HCT116 (cell line): Measurements from ENCODE around the gene FARP1. TPM values are rescaled to one million over a fixed set of nuclear protein-coding genes. Genes with fewer than 3 reads are reported as not detected.

Experiments
- CEBPB ChIP-seq: IDR thresholded peaks from 2 replicates; pipeline ENCODE4 v1.6.1; 2012; ENCODE audit warnings: low read depth
- EGR1 ChIP-seq: IDR thresholded peaks from 2 replicates; pipeline ENCODE4 v1.6.1; 2012; ENCODE audit warnings: low read depth
- ELF1 ChIP-seq: IDR thresholded peaks from 2 replicates; pipeline ENCODE4 v1.6.1; 2012; ENCODE audit warnings: low read depth, borderline replicate concordance
- EZH2phosphoT487 ChIP-seq: fragments of 200-600 bp; IDR thresholded peaks from 2 replicates; pipeline ENCODE4 v1.6.1; 2018; ENCODE audit warnings: antibody characterized with exemption, borderline replicate concordance
- FOSL1 ChIP-seq: IDR thresholded peaks from 2 replicates; pipeline ENCODE4 v1.6.1; 2012; ENCODE audit warnings: low read depth
- POLR2AphosphoS5 ChIP-seq: IDR thresholded peaks from 2 replicates; pipeline ENCODE4 v1.6.1; 2011; ENCODE audit warnings: mild to moderate bottlenecking, low read depth, low read length, moderate library complexity
- RAD21 ChIP-seq: IDR thresholded peaks from 2 replicates; pipeline ENCODE4 v1.6.1; 2012; ENCODE audit warnings: low read depth, mild to moderate bottlenecking
- SIN3A ChIP-seq: IDR thresholded peaks from 2 replicates; pipeline ENCODE4 v1.6.1; 2012; ENCODE audit warnings: low read depth
- SRF ChIP-seq: IDR thresholded peaks from 2 replicates; pipeline ENCODE4 v1.6.1; 2012; ENCODE audit warnings: low read depth
- YY1 ChIP-seq: IDR thresholded peaks from 2 replicates; pipeline ENCODE4 v1.6.1; 2011; ENCODE audit warnings: low read length, low read depth, moderate library complexity, mild to moderate bottlenecking; ENCODE audit not compliant: insufficient replicate concordance; ENCODE audit errors: extremely low read depth
- total RNA-seq: library from RNA; stranded (reverse); gene quantifications from one replicate; pipeline ENCODE4 v1.2.1, GENCODE V29; 2021; ENCODE audit not compliant: unreplicated experiment
- TF ChIP-seq, protein P1 (sequence below): IDR thresholded peaks from 2 replicates; pipeline ENCODE4 v1.6.1; 2012; ENCODE audit warnings: low read depth

FARP1 gene
- total RNA-seq, 1 experiment from 2014 or later = 30.5 TPM

DNA sequence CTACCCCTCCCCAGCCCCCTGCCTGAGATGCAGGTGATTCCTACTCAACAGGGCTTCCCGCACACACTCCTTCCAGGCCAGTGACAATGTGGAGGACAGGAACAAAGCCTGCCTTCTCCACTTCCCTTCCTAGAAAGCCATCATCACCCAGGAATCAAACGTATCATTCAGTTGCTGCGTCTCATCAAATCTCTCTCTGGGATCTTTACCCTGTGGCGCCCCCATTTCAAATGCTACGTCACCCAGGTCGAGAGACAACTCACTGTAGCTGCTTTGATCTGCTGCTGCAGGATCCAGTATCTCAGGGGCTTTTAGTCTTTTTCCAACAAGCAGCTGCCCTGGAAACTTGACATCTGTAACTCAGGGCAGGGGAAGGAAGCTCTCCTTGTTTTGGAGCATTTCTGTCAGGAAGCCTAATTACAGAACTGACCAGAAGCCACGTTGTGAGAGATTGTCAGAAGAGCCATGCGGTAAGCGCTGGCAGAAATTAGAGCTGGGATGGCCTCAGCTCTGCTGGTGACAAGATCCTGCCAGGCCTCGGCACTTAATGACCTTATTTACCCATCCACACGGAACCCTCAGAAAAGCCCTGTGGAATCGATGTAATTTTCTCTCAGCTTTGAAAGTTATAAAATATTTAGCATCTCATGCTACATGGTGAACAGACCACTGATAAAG lies 293.5 kb downstream of the FARP1 start (continued):
- TF ChIP-seq, protein P1, sequence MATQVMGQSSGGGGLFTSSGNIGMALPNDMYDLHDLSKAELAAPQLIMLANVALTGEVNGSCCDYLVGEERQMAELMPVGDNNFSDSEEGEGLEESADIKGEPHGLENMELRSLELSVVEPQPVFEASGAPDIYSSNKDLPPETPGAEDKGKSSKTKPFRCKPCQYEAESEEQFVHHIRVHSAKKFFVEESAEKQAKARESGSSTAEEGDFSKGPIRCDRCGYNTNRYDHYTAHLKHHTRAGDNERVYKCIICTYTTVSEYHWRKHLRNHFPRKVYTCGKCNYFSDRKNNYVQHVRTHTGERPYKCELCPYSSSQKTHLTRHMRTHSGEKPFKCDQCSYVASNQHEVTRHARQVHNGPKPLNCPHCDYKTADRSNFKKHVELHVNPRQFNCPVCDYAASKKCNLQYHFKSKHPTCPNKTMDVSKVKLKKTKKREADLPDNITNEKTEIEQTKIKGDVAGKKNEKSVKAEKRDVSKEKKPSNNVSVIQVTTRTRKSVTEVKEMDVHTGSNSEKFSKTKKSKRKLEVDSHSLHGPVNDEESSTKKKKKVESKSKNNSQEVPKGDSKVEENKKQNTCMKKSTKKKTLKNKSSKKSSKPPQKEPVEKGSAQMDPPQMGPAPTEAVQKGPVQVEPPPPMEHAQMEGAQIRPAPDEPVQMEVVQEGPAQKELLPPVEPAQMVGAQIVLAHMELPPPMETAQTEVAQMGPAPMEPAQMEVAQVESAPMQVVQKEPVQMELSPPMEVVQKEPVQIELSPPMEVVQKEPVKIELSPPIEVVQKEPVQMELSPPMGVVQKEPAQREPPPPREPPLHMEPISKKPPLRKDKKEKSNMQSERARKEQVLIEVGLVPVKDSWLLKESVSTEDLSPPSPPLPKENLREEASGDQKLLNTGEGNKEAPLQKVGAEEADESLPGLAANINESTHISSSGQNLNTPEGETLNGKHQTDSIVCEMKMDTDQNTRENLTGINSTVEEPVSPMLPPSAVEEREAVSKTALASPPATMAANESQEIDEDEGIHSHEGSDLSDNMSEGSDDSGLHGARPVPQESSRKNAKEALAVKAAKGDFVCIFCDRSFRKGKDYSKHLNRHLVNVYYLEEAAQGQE = no peak
- TF ChIP-seq POLR2AphosphoS5 = no peak
- no peak for TF ChIP-seq SRF
- TF ChIP-seq CEBPB = no peak
- no peak for TF ChIP-seq EGR1
- TF ChIP-seq RAD21 = no peak
- no peak for TF ChIP-seq FOSL1
- TF ChIP-seq EZH2phosphoT487 = no peak
- no peak for TF ChIP-seq YY1
- TF ChIP-seq SIN3A = no peak
- no peak for TF ChIP-seq ELF1
